ENCODE data around the gene KCNC2. TPM values are rescaled to one million over a fixed set of nuclear protein-coding genes. Genes with fewer than 3 reads are reported as not detected.

KCNC2 gene
- total RNA-seq, 1 donor from 2014 or later: not detected

DNA sequence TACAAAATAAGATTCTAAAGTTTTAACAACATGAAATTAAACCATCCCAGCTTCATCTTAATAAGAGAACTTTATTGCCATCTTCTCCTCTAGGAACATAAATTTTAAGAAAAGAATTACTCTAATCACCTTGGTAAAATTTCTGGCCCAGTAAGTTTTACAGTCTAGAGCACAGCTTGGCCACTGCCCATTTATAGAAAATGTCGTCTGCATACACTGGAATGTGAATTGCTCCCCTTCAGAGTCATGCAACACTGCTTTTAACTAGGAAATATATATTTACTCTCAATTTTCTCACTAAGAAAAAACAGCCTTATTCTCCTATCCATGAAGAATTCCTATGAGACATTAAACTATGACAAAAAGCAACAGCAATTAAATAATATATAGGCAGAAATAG, 48.2 kb downstream of the KCNC2 start:
- DNase-seq (ENCODE audit: low spot score): no peak

DNA sequence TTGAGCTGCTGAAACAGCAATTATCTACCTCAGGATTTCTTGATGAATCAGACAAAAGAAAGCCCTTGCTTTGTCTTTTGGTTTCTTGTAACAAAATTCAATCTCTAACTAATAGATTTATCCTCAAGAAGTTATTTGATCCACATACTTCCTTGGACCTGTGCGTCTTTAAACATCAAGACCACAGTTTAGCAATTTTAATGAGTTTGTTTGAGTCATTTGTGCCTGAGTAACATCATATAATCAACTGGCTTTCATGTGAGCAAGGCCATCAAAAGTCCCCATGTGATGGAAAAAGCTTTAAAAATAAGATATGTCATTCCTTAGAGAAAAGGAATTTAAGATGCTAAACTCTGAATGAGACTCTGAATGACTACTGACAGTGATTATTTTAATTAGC, 52.3 kb downstream of the KCNC2 start:
- DNase-seq (ENCODE audit: low spot score): no peak

DNA sequence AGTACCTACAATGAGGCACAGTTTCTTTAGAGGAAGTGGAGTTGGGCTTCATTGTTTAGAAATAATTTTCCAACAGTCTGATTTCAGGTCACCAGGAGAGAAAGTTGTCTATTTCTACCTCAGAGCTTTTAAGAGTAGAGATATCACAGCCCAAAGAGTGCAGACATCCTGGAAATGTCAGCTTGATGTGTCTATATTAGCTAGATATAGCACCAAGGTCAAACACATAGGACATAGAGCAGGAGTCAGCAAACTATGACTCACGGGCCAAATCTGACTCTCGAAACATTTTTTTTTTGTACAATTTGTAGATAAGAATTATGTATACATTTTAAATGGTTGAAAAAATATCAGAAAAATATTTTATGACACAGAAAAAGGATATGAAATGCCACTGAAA, 53.7 kb downstream of the KCNC2 start:
- no peak for DNase-seq (ENCODE audit: low spot score)

DNA sequence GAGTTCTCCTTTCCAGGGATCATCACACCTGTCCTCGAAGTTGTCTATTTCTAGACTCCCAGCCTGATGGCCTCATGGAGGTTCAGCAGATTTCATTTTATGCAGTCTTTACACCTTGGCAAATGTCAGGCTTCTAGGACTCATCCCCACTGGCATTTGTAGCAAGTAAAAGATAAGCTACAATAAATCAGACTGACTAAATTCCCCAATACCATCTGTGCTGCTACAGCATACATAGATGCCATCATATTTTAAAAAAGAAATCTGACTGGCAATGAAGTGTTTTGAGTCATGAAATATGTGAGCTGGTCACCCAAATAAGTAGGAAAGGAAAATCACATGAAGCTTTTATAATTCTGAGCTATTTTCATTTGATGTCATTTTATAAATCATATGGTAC, 55.3 kb downstream of the KCNC2 start:
- no peak for DNase-seq (ENCODE audit: low spot score)

DNA sequence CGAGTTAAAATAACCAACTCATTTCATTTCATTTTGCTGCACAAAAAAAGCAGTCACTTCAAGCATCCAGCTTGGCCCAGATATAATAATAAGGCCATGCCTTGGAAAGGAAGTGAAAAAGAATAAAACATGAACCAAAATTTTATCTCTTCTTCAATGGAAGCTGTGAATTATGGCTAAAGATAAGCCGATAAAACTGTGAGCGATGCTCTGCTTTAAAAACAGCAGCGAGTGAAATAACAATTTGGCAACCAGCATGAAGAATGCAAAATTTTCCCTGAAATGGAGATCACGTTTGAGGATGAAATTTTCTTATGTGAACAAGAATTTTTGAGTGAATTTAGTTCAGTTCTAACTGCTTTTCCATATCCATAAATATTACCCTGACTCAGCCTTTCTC, 70.4 kb downstream of the KCNC2 start:
- no peak for DNase-seq (ENCODE audit: low spot score)

DNA sequence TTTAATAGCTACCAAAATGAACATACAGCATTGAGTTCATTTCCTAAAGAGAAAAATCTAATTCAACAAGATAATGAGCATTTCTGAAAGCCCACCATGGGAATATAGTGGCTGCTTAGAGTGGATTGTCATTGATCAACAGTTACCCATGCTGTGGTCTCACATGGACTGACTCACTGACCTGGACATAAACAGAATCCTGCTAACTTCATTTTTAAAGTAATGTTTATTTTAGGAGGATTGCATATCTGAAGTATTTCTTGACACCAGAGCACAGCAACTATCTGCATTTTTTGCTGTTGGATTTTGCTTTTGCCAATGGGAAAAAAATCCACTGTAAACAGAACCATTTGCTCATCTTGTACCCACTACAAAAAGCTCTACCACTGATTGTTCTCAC, 71.7 kb downstream of the KCNC2 start:
- DNase-seq (ENCODE audit: low spot score): no peak

DNA sequence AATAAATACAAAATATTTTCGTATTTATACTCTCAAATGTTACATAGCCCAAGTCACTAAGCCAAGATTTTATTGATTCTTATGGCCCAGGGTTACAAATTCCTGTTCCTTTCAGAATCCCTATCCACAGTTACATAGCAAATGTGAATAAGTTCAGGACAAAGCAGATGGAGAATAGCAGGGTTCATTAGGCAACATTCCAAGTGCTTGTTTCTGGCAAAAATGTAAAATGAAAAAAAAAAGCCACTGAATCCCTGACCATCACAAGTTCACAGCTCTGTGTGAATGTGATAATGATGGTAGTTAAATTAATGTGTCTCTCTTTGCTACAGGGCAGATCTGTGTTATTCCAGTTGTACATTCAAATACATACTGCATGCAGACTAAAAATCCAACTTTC, 74.6 kb downstream of the KCNC2 start:
- no peak for DNase-seq (ENCODE audit: low spot score)

DNA sequence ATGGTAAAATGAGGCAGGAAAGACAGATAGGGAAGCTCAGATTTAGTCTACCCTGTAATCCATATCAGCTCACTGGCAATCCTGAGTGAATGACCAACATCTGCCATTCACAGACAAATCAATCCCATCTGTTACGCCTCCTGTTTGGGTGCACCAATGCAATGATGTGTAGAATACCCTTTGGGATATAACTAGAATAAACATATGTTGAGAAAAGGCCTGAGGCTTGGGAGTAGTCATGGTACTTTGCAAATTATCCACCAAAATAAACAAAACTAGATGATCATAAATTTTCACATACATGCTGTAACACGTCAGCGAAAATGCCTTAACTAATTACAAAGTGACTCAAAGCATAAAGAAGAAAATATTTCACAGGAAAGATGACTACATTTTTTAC, 78.8 kb downstream of the KCNC2 start:
- DNase-seq (ENCODE audit: low spot score): no peak

DNA sequence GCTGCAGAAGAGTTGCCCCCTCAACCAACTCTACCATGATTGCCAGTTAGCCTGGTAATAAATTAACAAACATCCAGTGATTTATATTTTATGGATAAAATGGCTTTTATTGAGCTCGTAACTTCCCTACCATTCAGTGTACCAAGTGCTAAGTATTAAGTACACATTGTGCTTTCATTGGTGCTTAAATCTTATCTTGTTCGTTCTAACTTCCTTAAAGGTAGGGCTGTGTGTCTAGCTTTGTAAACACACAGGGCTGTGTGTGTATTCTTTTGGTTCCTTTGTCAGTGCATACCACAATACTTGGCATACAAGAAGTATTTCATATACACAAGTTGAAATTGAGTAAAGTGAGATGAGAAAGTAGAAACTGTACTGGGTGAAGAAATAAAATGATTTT, 80.4 kb downstream of the KCNC2 start:
- no peak for DNase-seq (ENCODE audit: low spot score)

DNA sequence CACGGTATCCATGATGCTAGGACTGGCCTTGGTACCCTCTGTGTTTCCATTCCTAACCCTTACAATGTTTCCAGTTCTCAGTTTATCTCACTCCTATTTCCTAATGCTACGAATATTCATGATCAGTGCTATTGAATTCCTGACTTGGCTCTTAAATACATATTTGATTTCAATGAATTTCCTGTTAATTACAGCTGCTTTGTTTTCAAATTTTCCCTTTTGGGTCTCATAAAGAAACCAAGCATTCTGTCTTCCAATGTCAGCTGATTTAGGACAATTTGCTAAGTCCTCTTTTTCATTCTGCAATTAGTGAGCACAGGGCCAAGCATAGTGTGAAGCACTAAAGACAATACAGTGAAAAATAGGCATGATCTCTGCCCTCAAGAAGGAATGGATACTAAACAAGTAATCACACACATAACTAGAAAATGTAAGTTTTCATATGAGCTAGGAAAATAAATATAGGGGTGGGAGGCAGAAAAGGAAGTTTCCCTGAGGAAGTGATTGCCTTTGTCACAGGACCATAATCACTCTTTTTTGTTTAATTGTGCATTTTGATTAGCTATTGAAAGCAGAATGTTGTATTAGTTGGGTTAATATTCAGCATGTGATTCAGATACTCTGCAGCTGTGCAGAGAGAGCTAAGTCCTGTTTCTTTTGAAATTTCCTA, 88.5 kb downstream of the KCNC2 start:
- DNase-seq (ENCODE audit: low spot score): no peak

DNA sequence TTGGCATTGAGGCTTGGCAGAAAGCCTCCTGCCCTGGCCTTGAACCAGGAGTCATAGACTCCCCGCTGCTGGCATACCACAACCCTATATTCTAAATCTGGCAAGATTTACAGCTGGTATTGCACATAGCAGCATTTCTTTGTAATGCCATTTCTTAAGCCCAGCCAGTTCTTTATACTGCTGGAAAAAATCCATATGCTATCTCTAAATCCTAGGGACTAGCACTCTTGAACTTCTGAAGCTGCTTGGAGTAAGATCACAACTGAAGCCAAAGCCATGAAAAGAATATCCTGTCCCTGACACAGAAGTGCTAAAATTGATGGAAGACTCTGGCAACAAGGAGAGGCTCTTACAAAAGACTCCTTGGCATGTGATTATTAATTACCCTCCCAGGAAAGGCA, 89.3 kb downstream of the KCNC2 start:
- no peak for DNase-seq (ENCODE audit: low spot score)

DNA sequence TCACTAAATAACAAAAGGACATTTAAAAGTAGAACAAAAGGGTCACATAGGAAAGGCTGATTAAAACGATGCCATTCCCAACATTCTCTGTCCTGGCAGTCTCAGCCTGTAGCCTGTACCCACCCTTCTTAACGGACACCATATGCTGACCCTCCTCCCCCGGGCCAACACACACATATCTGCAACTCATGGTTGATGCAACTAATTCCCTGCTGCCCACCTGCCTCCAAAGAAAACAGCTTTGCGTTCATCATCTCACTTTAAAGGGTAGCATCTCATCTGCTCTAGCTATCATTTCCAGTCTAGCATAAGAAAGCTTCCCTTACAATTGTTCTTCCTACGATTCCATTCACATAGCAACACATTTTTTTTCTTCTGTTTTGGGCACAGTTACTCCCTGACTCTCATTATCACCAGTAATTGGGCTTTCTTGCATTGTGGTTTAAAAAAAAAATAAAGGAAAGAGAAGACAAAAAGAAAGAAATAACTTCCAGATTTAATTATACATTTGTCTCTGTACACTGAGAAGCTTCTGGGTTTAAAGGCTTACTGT, 92.9 kb downstream of the KCNC2 start:
- DNase-seq (ENCODE audit: low spot score): no peak

DNA sequence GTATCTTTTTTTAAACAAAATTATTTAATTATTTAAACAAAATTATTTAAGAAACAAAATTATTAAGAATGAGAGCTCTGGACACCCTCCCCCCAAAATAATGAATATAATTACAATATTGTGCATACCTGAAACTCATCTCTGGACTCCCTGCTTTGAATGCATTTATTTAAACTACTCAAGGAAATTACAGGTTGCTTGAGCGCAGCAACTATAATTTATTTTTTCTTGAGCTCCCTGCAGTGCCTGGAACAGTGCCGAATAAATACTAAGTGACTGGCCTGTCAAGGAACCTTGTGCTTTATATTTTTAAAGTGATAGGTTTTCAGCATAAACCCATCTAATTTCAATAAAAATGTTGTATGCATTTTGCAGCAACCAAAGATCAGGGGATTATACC, 93.9 kb downstream of the KCNC2 start:
- DNase-seq (ENCODE audit: low spot score): no peak

DNA sequence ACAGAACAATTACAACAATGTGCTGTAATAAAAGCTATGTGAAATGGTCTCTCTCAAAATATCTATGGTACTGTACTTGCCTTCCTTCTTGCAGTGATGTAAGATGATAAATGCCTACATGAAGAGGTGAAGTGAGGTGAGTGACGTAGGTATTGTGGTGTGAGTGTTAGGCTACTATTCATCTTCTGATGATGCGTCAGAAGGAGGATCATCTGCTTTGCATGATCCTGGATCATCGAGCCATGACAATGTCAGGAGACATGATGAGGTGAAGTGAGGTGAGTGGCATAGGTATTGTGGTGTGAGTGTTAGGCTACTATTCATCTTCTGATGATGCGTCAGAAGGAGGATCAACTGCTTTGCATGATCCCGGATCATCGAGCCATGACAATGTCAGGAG, 105.8 kb downstream of the KCNC2 start:
- no peak for DNase-seq (ENCODE audit: low spot score)

DNA sequence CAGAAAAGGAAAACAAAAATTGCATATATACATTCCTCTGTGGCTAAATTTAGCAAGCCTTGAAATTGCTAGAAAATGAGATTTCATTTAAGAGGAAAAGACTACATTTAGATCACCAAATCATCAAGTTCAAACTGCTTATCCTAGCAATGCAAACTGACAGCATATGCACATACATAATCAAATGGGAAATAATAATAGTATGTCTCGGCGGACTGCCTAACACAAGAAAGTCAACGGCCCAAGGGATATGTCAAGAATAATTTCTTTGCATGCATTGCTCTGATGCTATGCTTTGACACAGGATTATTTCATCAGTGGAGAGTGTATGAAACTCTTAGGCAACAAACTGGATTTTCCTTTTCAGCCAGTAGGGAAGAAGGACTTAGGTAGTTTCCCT, 107.9 kb downstream of the KCNC2 start:
- no peak for DNase-seq (ENCODE audit: low spot score)

DNA sequence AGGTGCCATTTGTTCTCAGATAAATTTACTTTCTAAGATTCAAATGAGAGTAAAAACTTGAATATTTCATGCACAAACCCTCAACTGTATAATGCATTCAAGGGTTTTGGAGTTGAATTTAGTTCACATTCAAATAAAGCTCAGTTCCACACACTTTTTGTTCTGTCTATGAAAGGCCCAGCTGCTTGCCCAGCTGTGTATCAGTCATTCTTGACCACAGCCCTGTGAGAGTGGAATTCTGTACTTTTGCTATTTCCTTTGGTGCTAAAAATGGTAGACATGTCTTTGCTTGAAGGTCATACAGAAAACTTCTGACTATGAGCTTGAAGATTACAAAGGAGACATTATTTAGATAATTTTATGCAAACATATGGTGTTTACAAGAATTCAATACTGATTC, 110.4 kb downstream of the KCNC2 start:
- no peak for DNase-seq (ENCODE audit: low spot score)

DNA sequence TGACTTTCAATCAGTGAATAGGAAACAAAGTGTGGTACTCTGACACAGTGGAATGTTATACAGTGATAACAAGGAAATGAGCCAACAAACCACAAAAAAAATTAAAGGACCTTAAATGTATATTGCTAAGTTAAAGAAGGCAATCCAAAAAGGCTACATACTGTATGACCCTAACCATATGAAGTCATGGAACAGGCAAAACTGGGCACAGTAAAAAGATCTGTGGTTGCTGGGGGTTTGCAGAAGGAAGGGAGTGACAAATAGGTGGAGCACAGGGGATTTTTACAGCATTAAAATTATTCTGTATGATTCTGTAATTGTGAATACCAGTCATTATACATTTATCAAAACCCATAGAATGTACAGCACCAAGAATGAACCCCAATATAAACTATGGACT, 112.6 kb downstream of the KCNC2 start:
- no peak for DNase-seq (ENCODE audit: low spot score)

DNA sequence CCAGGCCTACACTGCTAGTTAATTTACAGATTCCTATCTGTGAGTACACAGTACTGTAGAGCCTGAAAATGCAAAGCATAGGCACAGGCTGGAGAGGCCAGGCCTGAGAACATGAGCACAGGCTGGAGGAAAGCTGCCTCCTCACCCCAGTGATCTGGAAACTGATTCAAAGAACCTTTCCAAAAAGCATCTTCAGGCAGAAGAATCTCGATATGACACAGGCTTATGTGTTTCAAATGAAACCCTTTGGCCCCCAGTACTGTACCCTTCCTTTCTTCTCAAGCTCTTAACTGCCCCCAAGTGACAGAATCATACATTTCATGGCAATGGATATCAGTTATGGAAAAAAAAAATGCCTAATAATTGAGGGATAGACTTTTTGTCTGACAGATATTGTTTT, 122.0 kb downstream of the KCNC2 start:
- no peak for DNase-seq (ENCODE audit: low spot score)

DNA sequence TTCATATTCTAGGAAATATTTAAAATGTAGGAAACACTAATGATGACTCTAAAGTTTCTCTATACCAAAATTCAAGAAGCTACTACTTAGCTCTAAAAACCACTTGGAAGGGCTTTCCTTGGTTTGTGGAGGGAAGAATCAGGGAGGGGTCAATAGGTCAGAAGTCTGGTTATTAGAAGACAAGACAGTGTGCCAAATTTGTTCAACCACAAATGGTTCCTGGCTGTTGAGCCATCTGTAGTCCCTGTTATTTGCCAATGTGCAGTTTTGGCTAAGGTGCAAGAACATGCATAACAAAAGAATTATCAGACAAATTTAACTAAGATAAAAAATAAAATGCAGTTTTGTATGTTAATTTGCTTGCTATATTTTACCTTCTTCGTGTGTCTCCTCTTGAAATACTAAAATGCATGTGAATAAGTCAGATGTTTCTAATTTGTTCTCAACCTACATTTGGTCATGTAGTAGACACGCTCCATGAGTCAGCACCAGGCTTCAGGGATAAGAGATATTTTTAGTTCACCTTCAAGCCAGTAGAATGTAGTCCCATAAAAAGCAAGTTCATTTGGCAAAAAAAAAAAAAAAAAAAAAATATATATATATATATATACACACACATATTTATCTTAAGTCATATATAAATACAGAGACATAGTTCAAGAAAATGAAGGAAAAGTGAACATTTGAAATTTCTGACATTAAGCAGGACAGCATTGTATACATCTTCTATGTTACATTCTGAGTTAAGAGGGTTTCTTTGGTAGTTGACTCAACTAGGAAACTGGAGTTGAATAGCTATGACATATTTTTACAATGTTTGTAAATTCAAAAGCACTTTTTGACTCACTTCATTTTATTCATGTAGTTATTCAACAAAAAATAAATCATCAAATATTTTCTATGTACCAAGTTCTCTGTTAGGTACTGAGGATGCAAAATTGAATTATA, 123.3 kb downstream of the KCNC2 start:
- no peak for DNase-seq (ENCODE audit: low spot score)

DNA sequence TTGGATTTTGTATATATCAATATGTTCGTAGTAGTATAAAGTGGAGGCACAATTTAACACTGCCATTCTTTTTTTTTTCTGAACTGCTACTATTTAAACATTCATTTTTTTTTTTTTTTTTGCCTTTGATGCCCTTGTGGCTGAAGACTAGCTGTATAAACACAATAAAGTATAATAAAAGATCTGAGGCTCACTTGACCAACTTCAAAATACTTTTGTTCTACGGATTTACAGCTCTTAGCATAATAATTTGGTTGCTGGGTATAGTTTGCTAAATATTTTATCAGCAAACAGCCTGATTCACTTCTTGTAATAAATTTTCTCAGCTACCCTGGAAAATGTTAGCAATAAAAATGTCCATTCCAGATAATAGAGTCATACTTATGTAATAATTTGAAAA, 128.3 kb downstream of the KCNC2 start:
- DNase-seq (ENCODE audit: low spot score): no peak

DNA sequence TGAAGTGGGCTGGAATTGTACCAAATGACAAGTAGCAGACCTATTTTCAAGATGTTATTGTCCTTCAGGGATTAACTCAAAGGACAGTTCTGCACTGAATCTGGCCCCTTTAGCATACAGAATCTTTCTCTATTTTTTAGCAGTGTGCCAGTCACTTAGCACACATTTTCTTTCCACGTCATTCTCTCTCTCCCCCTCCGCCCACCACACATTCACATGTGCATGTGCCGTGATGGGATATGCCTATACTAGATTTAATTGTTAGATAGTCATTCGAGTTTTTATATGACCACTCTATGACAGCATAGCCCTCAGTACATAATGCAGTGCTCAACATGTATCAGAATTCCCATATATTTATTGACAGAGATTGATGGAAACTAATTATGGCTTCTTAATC, 129.1 kb downstream of the KCNC2 start:
- no peak for DNase-seq (ENCODE audit: low spot score)

DNA sequence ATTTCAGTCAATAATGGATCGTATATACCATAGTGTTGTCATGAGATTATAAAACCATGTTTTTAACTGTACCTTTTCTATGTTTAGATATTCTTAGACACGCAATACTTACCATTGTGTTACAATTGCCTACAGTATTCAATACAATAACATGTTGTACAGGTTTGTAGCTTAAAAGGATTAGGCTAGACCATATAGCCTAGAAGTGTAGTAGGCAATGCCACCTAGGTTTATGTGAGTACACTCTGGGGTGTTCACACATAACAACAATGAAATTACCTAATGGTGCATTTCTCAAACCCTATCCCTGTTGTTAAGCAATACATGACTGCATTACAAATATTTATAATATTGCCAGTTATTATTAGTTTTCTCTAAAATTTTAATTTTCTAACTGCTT, 144.2 kb downstream of the KCNC2 start:
- no peak for DNase-seq (ENCODE audit: low spot score)

DNA sequence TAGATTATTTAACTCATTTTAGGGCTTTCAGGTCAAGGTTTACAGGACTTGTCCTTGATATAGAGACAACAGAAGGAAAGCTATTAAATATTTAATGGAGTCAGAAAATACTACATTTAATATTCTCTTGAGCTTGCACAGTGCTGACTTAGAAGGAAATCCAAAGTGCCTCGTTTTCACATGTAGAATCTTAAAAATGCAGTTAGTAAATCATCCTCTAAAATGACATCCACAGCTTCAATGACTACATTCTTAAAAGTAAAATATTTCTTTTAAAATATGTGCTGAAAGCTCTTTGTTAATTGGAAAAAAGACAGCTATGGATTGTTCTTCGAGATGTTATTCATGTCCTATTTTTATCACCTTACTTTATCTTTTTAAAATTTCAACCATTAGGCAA, 146.9 kb downstream of the KCNC2 start:
- no peak for DNase-seq (ENCODE audit: low spot score)
